Tibial nerve (tissue), 4 donors: Measurements from ENCODE around the gene MRNIP.

Source experiments
- CTCF ChIP-seq, 5 experiments: fragments of 200-600 bp in 3 of 5; fragments of 450-650 bp in 2 of 5; sonication (generic) in 3 of 5; IDR thresholded peaks; one replicate each; pipeline ENCODE4 v1.5.1; 2016 to 2019; ENCODE audit warnings: antibody characterized with exemption in 5 of 5, mild to moderate bottlenecking in 3 of 5, moderate library complexity in 2 of 5
- EP300 ChIP-seq, 2 donors: sonication (generic); formaldehyde crosslinking; IDR thresholded peaks; one replicate each; pipeline ENCODE4 v1.6.1; 2017; ENCODE audit warnings: antibody characterized with exemption in 2 of 2, mild to moderate bottlenecking in 1 of 2
- POLR2A ChIP-seq, 2 donors: fragments of 450-650 bp; IDR thresholded peaks; one replicate each; pipeline ENCODE4 v1.6.1; 2017; ENCODE audit warnings: antibody characterized with exemption in 2 of 2, mild to moderate bottlenecking in 2 of 2, moderate library complexity in 2 of 2

- TF ChIP-seq CTCF (IDR thresholded peaks at IDR 0.05) (no peak), POLR2A (IDR thresholded peaks at IDR 0.05) (no peak), EP300 (IDR thresholded peaks at IDR 0.05) (no peak)
Measured at GRCh38 chr5:179886190-179886911, 27.7 kb upstream of the MRNIP start.
